LNCAP (cell line): Measurements from ENCODE around the gene CIRBP.

Source experiments
- TF ChIP-seq, protein P1 (sequence below): fragments of 450-650 bp; IDR thresholded peaks from 2 replicates; pipeline ENCODE4 v1.5.1; 2017; ENCODE audit warnings: mild to moderate bottlenecking

The CIRBP gene

DNA sequence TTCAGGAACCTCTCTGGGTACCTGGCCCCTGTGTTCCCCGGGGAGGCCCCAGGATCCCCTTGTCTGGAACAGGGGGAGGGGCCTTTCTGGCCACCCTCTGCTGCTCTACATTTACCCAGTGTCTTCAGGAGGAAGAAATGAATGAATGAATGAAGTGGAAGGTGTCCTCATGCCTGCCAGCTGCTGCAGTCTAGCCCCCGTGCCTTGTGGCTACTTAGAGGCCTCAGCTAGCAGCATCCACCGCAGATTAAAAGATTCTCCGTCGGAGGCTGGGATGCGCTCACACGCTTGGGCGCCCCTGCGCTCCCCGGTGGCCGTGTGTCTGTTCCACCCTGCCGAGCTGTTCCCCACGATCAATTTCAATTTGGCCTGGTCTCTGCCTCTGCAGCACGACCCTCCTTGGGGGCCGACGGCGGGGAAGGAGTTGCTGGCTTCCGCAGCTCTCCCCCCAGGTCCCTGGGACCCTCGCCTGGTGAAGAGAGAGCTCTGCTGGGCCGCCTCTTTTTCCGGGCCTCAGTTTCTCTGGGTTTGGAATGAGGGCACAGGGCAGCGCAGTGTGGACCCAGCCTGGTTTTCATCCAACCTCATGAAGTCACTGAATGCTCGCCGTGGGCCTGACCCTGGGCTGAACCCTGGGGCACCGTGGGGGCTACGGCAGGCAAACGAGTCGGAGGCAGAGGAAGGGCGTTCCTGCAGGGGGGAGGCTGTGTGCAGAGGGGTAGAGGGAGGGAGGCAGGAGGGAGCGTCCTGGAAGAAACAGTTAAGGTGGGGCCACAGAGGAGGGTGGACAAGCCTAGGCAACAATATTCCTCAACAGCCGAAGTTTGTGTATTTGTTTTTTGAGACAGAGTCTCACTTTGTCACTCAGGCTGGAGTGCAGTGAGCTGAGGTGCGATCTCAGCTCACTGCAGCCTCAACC lies 44.8 kb downstream of the CIRBP start:
- TF ChIP-seq, protein P1, sequence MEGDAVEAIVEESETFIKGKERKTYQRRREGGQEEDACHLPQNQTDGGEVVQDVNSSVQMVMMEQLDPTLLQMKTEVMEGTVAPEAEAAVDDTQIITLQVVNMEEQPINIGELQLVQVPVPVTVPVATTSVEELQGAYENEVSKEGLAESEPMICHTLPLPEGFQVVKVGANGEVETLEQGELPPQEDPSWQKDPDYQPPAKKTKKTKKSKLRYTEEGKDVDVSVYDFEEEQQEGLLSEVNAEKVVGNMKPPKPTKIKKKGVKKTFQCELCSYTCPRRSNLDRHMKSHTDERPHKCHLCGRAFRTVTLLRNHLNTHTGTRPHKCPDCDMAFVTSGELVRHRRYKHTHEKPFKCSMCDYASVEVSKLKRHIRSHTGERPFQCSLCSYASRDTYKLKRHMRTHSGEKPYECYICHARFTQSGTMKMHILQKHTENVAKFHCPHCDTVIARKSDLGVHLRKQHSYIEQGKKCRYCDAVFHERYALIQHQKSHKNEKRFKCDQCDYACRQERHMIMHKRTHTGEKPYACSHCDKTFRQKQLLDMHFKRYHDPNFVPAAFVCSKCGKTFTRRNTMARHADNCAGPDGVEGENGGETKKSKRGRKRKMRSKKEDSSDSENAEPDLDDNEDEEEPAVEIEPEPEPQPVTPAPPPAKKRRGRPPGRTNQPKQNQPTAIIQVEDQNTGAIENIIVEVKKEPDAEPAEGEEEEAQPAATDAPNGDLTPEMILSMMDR, result no peak

DNA sequence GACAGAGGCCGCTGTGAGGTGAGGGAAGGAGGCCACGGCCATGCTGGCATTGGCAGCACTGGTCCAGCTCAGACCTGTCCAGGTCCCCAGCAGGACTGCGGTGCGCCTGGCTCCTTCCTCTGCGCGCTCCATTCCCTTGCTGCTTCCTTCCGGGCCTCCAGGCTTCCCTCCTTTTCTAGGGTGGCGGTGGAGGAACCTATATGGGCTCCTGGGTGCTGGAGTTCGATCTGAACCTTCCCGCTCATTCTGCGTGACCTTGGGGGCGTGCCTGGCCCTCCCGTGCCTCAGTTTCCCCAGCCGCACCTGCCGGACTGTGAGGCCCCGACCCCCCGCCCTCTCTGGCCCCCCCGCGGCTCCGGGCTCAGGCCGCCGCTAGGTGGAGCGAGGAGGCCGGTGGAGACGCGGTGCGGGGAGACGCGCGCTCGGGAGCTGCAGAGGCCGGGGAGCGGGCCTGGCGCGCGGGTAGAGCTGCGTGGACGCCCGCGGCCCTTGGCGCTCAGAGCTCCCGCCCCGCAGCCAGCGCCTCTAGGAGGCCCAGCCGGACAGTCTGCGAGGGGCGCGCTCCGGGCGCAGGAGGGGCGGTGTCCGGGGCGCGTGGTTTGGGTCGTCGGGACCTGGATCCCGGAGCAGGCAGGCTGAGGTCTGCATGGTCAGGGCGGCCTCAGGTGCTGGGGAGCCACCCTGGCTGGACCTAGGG lies 46.5 kb downstream of the CIRBP start:
- TF ChIP-seq, protein P1, result peak; percentile 79

DNA sequence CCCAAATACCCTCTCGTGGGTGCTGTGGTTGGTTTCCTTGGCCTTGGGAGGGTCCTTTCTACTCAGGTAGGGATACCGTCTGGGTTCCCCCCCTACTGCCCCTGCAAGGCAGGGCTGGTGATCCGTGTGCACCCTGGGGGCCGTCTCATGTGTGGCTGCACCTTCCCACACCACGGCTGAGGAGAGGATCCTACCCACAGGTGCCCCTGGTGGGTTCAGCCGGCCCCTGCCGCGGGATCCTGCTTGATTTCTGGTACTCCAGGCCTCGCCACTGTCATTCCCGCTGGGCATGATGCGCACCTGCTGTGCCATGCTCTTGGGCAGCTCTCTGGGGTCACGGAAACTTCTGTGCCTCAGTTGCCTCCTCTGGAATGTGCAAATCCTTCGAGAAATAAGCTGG lies 47.3 kb downstream of the CIRBP start:
- TF ChIP-seq, protein P1, result no peak

DNA sequence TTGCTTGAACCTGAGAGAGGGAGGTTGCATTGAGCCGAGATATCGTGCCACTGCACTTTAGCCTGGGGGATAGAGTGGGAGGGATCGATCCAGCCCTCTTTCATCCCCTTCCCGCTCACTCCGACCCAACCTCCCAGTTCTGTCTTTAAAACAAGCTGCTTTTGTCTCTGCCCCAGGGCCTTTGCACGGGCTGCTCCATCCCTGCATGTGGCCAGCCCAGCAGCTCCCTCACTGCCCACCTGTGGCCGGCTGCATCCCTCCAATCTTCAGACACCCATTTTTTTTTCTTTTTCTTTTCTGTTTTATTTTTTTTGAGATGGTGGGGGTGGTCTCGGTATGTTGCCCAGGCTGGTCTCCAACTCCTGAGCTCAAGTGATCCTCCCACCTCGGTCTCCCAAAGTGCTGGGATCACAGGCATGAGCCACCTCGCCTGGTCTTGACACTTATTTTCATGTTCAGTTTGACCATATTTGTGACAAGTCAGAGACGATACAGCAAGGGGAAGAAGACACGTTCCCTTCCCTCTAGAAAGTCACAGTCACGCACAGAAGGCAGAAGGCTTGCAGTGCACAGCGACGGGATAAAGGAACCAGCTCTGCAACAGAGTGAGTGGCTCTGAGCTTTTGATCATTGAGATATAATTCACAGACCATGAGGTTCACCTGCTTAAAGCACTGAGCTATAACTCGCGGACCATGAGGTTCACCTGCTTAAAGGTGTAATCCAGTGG lies 48.3 kb downstream of the CIRBP start:
- TF ChIP-seq, protein P1, result no peak

DNA sequence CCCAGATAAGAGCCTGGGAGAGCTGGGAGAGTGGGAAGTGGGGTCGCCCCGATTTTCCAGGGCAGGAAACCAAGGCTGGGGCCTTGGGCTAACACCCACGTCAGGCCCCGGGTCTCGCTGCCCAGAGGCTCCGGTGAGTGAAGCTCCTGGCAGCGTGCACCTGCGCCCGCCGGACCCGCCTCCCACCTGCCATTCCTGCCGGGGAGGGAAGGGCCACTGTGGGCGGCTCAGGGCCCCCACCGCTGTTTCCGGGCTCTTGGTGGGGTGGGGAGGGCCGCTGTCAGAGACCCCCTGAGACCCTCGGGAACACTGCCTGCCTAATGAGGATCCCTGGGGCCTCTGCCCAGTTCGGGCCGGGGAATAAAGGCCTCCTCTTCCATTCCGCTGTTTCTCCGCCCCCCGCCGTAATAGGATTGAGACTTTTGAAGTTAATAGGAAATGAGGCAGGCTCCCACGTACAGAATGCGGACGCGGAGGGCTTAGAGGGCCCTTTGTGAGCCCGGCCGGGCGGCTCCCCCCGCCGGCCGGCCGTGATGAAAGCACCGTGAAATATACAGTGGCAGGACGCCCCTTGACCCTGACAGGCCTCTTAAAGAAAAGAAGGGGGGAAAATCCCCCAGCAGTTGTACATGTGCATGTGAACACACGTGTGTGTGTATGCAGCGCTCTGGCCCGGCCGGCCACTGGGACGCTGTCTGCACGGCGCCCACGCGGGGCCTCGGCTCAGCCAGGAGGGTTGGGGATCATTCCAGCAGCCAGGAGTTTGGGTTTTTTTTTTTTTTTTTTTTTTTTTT lies 49.7 kb downstream of the CIRBP start:
- TF ChIP-seq, protein P1, result no peak

DNA sequence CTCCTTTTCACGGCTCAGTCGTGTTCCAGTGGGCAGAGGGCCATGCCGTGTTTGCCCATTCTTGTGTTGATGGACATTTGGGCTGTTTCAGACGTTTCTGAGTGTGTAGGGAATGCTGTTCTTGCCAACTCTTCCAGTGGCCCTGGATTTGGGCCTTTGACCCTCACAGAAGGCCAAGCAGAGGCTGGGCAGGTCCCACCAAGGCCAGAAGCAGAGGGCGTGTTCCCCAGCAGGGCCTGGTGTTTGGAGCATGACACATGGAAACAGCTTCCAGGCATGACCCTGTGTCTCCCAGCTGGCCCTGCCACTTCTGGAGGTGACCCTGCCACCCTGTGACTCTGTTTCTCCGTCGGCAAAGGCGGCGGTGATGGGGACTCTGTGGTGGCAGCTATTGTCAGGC lies 52.4 kb downstream of the CIRBP start:
- TF ChIP-seq, protein P1, result no peak
